Ureter (tissue), 1 donor: ENCODE measurements around the gene CLCN4. TPM values are rescaled to one million over a fixed set of nuclear protein-coding genes. Genes with fewer than 3 reads are reported as not detected.
A peak's percentile ranks its signal among the peaks of the same experiment; 100 is the strongest.

ENCODE experiments used
- DNase-seq: peaks from one replicate; pipeline ENCODE4 v3.0.0-alpha.2; 2020; ENCODE audit warnings: low spot score
- total RNA-seq: library from RNA; stranded (reverse); gene quantifications from one replicate; pipeline ENCODE4 v1.2.4, GENCODE V29; 2023
- donor health status: DM: yes; HTN: yes; CAD: no.

The CLCN4 gene
- 2.2 TPM for total RNA-seq

GRCh38 chrX:10156199-10157031 lies at the start of gene CLCN4:
Gene CLCN4, plus strand, starts transcription at chrX:10156975. Its CDS starts 28,058 bp downstream, at chrX:10185033.
- DNase-seq, result no peak

- no peak for DNase-seq
These were observed 49.3 kb upstream of the CLCN4 start for GRCh38 chrX:10107483-10107882.

GRCh38 chrX:10108288-10108687 lies 48.5 kb upstream of the CLCN4 start:
- no peak for DNase-seq

GRCh38 chrX:10109695-10110094 lies 47.1 kb upstream of the CLCN4 start:
- peak; percentile 61 for DNase-seq

- DNase-seq, result no peak
These were observed 46.3 kb upstream of the CLCN4 start for GRCh38 chrX:10110316-10110935.

- DNase-seq, result no peak
These were observed 45.8 kb upstream of the CLCN4 start for GRCh38 chrX:10110984-10111363.

GRCh38 chrX:10111364-10112148 lies 45.2 kb upstream of the CLCN4 start:
- DNase-seq, result no peak

GRCh38 chrX:10112510-10112909 lies 44.3 kb upstream of the CLCN4 start:
- no peak for DNase-seq

- DNase-seq, result no peak
These were observed 41.7 kb upstream of the CLCN4 start for GRCh38 chrX:10115082-10115481.

- DNase-seq, result no peak
These were observed 39.5 kb upstream of the CLCN4 start for GRCh38 chrX:10117301-10117700.

GRCh38 chrX:10117864-10118377 lies 38.9 kb upstream of the CLCN4 start:
- no peak for DNase-seq

GRCh38 chrX:10118530-10118929 lies 38.2 kb upstream of the CLCN4 start:
- DNase-seq, result no peak

GRCh38 chrX:10119399-10119990 lies 37.3 kb upstream of the CLCN4 start:
- peak; percentile 80 for DNase-seq

GRCh38 chrX:10120331-10120730 lies 36.4 kb upstream of the CLCN4 start:
- DNase-seq, result no peak

GRCh38 chrX:10120828-10121227 lies 35.9 kb upstream of the CLCN4 start:
- no peak for DNase-seq

GRCh38 chrX:10121787-10122186 lies 35.0 kb upstream of the CLCN4 start:
- DNase-seq, result no peak

GRCh38 chrX:10124506-10125247 lies 32.1 kb upstream of the CLCN4 start:
- DNase-seq, result no peak

GRCh38 chrX:10125248-10125615 lies 31.5 kb upstream of the CLCN4 start:
- no peak for DNase-seq

- DNase-seq, result no peak
These were observed 30.7 kb upstream of the CLCN4 start for GRCh38 chrX:10126044-10126443.

GRCh38 chrX:10126834-10127233 lies 29.9 kb upstream of the CLCN4 start:
- no peak for DNase-seq

GRCh38 chrX:10128386-10128785 lies 28.4 kb upstream of the CLCN4 start:
- DNase-seq, result no peak
